ENCODE measurements around the gene SERTAD1.

Gene SERTAD1

DNA sequence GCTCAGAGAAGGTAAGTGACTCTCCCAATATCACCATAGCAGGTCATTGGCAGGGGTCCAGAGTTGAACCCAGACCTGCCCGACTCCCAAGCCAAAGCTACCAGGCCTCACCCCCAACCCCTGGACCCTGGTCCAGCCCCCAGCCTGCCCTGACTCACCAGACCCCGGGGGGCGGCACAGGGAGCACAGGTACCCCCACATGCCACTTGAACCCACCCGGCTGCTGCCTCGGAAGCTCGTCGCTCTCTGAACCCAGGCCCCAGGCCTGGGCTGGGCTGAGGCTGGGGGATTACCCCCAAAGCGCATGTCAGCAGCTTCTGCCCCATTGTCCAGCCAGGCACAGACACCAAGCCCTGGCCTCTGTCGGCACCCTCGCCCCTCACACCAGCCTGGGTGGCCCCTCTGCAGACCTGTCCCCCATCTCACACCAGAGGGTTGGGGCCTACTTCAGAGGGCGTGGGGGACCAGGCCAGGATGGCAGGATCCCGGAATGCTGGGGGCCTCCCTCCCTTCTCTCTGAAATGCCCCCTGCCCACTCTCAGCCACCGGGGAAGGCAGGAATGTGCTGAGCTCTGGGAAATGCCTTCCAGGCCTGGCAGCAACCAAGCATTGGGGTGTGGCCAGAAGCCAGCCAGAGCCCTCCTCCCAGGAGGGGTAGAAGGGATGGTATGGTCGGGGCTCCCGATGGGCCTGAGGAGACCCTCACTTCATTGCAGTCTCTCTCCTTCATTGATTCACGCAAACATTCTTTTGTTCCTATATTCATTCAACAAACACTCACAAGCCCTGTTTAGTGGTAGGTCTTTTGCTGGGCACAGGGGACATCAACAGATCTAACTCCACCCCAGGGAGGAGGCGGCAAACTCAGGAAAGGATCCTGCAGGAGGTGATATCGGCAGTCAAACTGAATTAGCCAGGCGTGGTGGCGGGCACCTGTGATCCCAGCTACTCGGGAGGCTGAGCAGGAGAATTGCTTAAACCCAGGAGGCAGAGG, 11.0 kb downstream of the SERTAD1 start:
- ChIA-PET POLR2A (no interaction called here), CTCF (interaction anchor here (0.9 to 2.8 kb wide), 5 partner anchors 10 to 188 kb away, joined by 3 to 11 read pairs (median 4); partner anchors contain the start of gene SERTAD1)
- DNase-seq (ENCODE audit: extremely low spot score): no peak
- TF ChIP-seq, protein P1, sequence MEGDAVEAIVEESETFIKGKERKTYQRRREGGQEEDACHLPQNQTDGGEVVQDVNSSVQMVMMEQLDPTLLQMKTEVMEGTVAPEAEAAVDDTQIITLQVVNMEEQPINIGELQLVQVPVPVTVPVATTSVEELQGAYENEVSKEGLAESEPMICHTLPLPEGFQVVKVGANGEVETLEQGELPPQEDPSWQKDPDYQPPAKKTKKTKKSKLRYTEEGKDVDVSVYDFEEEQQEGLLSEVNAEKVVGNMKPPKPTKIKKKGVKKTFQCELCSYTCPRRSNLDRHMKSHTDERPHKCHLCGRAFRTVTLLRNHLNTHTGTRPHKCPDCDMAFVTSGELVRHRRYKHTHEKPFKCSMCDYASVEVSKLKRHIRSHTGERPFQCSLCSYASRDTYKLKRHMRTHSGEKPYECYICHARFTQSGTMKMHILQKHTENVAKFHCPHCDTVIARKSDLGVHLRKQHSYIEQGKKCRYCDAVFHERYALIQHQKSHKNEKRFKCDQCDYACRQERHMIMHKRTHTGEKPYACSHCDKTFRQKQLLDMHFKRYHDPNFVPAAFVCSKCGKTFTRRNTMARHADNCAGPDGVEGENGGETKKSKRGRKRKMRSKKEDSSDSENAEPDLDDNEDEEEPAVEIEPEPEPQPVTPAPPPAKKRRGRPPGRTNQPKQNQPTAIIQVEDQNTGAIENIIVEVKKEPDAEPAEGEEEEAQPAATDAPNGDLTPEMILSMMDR (IDR thresholded peaks at IDR 0.05; ENCODE audit: control extremely low read depth, extremely low read depth, low read depth, missing control alignments): no peak

GRCh38 chr19:40413291-40413845, 12.4 kb downstream of the SERTAD1 start, which contains the start of gene PRX:
PRX (minus strand) TSS chr19:40413378; CDS start chr19:40407932, 5,446 bp downstream.
- peak; percentile 14 for DNase-seq (ENCODE audit: extremely low spot score)
- TF ChIP-seq, protein P1 (IDR thresholded peaks at IDR 0.05; ENCODE audit: control extremely low read depth, extremely low read depth, low read depth, missing control alignments): no peak
- POLR2A ChIA-PET: interaction anchor here (0.8 kb wide), 1 partner anchor 7 kb away, joined by 3 read pairs; no protein-coding TSS in a partner anchor
- CTCF ChIA-PET: interaction anchor here (1.4 to 2.9 kb wide), 4 partner anchors 9 to 51 kb away, joined by 3 to 12 read pairs (median 7); partner anchors contain the start of gene SERTAD1

DNA sequence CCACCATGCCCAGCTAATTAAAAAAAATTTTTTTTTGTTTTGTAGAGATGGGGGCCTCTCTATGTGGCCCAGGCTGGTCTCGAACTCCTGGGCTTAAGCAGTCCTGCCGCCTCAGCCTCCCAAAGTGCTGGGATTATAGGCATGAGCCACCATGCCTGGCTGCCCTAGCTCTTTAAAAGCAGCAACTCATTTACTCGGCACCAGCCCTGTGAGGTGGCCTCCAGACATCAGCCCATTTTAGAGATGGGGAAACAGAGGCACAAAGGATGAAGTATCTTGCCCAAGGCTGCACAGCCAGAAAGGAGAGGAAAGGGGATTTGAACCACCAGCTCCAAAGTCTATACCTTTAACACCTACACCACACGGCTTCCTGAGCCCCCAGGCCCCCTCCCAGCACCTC, 12.9 kb downstream of the SERTAD1 start:
- DNase-seq (ENCODE audit: extremely low spot score): no peak
- POLR2A ChIA-PET: interaction anchor here (0.8 kb wide), 1 partner anchor 8 kb away, joined by 3 read pairs; no protein-coding TSS in a partner anchor
- CTCF ChIA-PET: interaction anchor here (1.4 to 2.9 kb wide), 5 partner anchors 8 to 51 kb away, joined by 3 to 35 read pairs (median 8); partner anchors contain the start of gene SERTAD1
- TF ChIP-seq, protein P1 (IDR thresholded peaks at IDR 0.05; ENCODE audit: control extremely low read depth, extremely low read depth, low read depth, missing control alignments): no peak

DNA sequence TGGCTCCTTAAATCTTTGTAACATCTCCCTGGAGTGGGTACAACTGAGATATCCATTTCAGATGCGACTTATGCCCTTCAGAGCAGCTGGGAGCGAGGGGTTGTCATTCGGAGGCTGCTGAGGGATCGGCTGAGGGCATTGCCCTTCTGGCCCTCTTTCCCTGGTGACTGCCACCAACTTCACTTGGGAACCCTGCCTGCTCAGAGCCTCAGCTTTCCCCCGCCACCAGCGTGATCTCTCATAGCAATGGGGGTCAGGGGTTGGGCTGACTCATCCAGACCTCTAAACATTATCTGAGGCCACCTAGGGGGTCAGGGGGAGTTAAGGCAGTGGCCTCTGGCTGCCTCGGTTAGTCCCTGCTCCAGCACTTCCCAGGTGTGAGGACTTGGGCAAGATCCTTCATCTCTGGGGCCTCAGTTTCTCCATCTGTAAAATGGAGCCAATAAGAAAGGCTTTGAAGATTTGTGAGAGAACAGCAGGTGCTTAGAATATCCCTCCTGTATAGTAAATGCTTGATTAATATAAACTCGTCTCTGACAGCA, 13.8 kb downstream of the SERTAD1 start:
- TF ChIP-seq, protein P1 (IDR thresholded peaks at IDR 0.05; ENCODE audit: control extremely low read depth, extremely low read depth, low read depth, missing control alignments): no peak
- CTCF ChIA-PET: interaction anchor here (0.6 to 2.9 kb wide), 7 partner anchors 9 to 107 kb away, joined by 3 to 35 read pairs (median 6); partner anchors contain the start of gene SERTAD1
- POLR2A ChIA-PET: interaction anchor here (1.2 kb wide), 1 partner anchor 9 kb away, joined by 4 read pairs; no protein-coding TSS in a partner anchor
- DNase-seq (ENCODE audit: extremely low spot score): no peak

DNA sequence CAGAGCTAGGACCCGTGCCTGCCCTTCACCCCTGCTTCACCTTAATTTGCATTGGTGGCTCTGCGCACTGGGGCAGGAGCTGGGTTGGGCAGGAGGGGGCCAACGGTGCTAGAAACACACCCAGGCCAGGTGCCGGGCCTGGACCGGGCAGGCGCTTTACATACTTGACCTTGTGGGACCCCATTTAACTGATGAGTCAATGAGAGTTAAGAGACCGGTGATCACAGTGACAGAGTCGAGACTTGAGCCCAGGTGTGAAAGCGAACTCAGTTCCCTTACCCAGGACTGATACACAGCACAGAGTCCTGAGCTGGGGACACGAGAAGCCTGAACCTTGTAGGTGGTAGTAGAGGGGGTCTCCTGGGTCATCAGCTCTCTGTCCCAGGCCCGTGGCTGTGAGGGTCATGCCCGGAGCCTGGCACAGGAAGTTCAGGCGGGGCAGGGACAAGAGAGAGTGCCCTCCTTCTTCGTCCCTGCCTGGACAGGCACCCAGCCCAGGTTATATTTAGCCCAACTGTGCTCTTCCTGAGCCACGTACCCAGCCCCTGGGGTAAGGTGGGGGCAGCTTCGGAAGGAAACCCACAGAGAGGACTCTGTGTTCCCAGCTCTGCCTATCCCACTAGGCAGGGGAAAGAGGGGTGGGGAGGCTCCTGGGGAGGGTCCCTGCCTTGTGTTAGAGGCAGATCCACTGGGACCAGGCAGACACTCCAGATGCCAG, 14.5 kb downstream of the SERTAD1 start:
- TF ChIP-seq, protein P1 (IDR thresholded peaks at IDR 0.05; ENCODE audit: control extremely low read depth, extremely low read depth, low read depth, missing control alignments): no peak
- no peak for DNase-seq (ENCODE audit: extremely low spot score)
- ChIA-PET CTCF (interaction anchor here (0.6 to 2.9 kb wide), 6 partner anchors 9 to 106 kb away, joined by 3 to 35 read pairs (median 5); partner anchors contain the start of gene SERTAD1), POLR2A (interaction anchor here (0.7 to 1.2 kb wide), 2 partner anchors 9 to 55 kb away, joined by 3 to 4 read pairs; no protein-coding TSS in a partner anchor)
